A673 (cell line): ENCODE data around the gene DAPL1.

ENCODE experiments used
- CTCF ChIP-seq: fragments of 300-800, 200-600 bp; sonication (generic); conservative IDR thresholded peaks from 2 replicates; pipeline ENCODE4 v1.5.1; 2017; ENCODE audit warnings: low read depth, mild to moderate bottlenecking, antibody characterized with exemption, low read length, moderate library complexity, mixed read lengths
- EZH2 ChIP-seq: fragments of 200-600 bp; sonication (generic); IDR thresholded peaks from 2 replicates; pipeline ENCODE4 v1.6.1; 2017; ENCODE audit warnings: borderline replicate concordance, low read depth, mild to moderate bottlenecking, mixed read lengths, antibody characterized with exemption, low read length; ENCODE audit not compliant: poor library complexity, severe bottlenecking

- no peak for TF ChIP-seq CTCF
- TF ChIP-seq EZH2 = no peak
Measured at GRCh38 chr2:158777077-158777476, 18.0 kb upstream of the DAPL1 start.
